KMS-11 (cell line): ENCODE results near the gene PTH1R.

Experiments
- H2AFZ ChIP-seq: fragments of 200-600 bp; sonication (generic); 2 replicates; pipeline ENCODE4 v1.6.1; 2016; ENCODE audit warnings: antibody characterized with exemption, mixed run types, low read depth
- H3K27ac ChIP-seq: fragments of 200-600 bp; sonication (generic); 2 replicates; pipeline ENCODE4 v1.6.1; 2016; ENCODE audit warnings: mild to moderate bottlenecking, mixed run types
- H3K27me3 ChIP-seq: fragments of 200-600 bp; sonication (generic); 2 replicates; pipeline ENCODE4 v1.6.1; 2017; ENCODE audit warnings: mild to moderate bottlenecking, low read depth, mixed run types, moderate library complexity; ENCODE audit not compliant: insufficient read depth
- H3K36me3 ChIP-seq: fragments of 200-600 bp; sonication (generic); 2 replicates; pipeline ENCODE4 v1.6.1; 2017; ENCODE audit warnings: mild to moderate bottlenecking, mixed run types; ENCODE audit not compliant: insufficient read depth
- H3K4me1 ChIP-seq: fragments of 200-600 bp; sonication (generic); 2 replicates; pipeline ENCODE4 v1.6.1; 2016; ENCODE audit warnings: mild to moderate bottlenecking, low read depth, mixed run types; ENCODE audit not compliant: poor library complexity, severe bottlenecking
- H3K4me2 ChIP-seq: fragments of 200-600 bp; sonication (generic); 2 replicates; pipeline ENCODE4 v1.7.0; 2016; ENCODE audit warnings: mild to moderate bottlenecking, mixed run types
- H3K4me3 ChIP-seq: fragments of 200-600 bp; sonication (generic); IDR thresholded peaks from 2 replicates; pipeline ENCODE4 v1.6.1; 2017; ENCODE audit warnings: low read depth, low read length, mixed read lengths; ENCODE audit not compliant: insufficient read depth
- H3K79me2 ChIP-seq: fragments of 200-600 bp; sonication (generic); 2 replicates; pipeline ENCODE4 v1.6.1; 2016; ENCODE audit warnings: low read depth, mixed run types; ENCODE audit not compliant: insufficient read depth
- H3K9ac ChIP-seq: fragments of 200-600 bp; sonication (generic); 2 replicates; pipeline ENCODE4 v1.6.1; 2016; ENCODE audit warnings: mild to moderate bottlenecking, mixed run types
- H4K20me1 ChIP-seq: fragments of 200-600 bp; sonication (generic); 2 replicates; pipeline ENCODE4 v1.6.1; 2016; ENCODE audit warnings: mild to moderate bottlenecking, mixed run types; ENCODE audit not compliant: insufficient read depth
- TF ChIP-seq, protein P1 (sequence below): fragments of 200-600 bp; sonication (generic); conservative IDR thresholded peaks from 2 replicates; pipeline ENCODE4 v1.6.1; 2017; ENCODE audit warnings: low read depth, mild to moderate bottlenecking, antibody characterized with exemption, low read length, moderate library complexity, mixed read lengths

Gene PTH1R

GRCh38 chr3:46844881-46845312 lies 32.6 kb upstream of the PTH1R start:
- Histone ChIP-seq H2AFZ (no peak overlapping the region), H3K36me3 (no peaks in the 10 kb centered on the region), H3K4me2 (no peak overlapping the region), H3K27me3 (no peaks in the 10 kb centered on the region), H3K27ac (no peak overlapping the region), H3K4me3 (no peak overlapping the region), H3K4me1 (no peaks in the 10 kb centered on the region), H4K20me1 (no peaks in the 10 kb centered on the region), H3K79me2 (no peaks in the 10 kb centered on the region), H3K9ac (no peak overlapping the region)
- TF ChIP-seq, protein P1, sequence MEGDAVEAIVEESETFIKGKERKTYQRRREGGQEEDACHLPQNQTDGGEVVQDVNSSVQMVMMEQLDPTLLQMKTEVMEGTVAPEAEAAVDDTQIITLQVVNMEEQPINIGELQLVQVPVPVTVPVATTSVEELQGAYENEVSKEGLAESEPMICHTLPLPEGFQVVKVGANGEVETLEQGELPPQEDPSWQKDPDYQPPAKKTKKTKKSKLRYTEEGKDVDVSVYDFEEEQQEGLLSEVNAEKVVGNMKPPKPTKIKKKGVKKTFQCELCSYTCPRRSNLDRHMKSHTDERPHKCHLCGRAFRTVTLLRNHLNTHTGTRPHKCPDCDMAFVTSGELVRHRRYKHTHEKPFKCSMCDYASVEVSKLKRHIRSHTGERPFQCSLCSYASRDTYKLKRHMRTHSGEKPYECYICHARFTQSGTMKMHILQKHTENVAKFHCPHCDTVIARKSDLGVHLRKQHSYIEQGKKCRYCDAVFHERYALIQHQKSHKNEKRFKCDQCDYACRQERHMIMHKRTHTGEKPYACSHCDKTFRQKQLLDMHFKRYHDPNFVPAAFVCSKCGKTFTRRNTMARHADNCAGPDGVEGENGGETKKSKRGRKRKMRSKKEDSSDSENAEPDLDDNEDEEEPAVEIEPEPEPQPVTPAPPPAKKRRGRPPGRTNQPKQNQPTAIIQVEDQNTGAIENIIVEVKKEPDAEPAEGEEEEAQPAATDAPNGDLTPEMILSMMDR, result no peak

DNA sequence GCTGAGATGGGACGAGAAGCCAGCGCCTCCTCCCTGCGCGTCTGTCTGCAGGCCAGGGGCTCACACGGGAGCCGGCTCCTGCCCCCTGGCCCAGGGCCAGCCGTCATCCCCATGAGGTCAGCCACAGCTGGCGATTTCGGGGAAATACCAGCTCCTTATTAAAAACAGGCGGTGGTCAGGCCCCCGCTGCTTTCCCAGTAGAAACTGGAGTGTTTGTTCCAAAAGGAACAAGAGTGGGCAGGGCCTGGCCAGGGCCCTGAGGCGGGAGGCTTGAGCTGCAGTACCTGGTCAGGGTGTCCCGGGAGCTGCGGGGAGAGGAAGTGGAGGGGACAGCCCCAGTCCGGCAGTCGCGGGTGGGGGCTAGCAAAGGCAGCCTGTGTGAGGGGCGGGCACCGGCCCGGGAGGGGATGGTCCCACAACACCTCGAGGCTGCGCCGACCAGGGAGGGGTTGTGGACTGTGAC lies 32.1 kb upstream of the PTH1R start:
- no peaks in the 10 kb centered on the region for H3K4me1 ChIP-seq
- H3K79me2 ChIP-seq, result no peaks in the 10 kb centered on the region
- no peaks in the 10 kb centered on the region for H3K36me3 ChIP-seq
- H4K20me1 ChIP-seq, result no peaks in the 10 kb centered on the region
- H3K27me3 ChIP-seq, result no peaks in the 10 kb centered on the region
- H3K27ac ChIP-seq, result no peak overlapping the region
- H3K4me2 ChIP-seq, result no peak overlapping the region
- H3K9ac ChIP-seq, result no peak overlapping the region
- H2AFZ ChIP-seq, result no peak overlapping the region; the same call in 1 of the 2 replicates
- no peak overlapping the region for H3K4me3 ChIP-seq
- TF ChIP-seq, protein P1, result no peak

DNA sequence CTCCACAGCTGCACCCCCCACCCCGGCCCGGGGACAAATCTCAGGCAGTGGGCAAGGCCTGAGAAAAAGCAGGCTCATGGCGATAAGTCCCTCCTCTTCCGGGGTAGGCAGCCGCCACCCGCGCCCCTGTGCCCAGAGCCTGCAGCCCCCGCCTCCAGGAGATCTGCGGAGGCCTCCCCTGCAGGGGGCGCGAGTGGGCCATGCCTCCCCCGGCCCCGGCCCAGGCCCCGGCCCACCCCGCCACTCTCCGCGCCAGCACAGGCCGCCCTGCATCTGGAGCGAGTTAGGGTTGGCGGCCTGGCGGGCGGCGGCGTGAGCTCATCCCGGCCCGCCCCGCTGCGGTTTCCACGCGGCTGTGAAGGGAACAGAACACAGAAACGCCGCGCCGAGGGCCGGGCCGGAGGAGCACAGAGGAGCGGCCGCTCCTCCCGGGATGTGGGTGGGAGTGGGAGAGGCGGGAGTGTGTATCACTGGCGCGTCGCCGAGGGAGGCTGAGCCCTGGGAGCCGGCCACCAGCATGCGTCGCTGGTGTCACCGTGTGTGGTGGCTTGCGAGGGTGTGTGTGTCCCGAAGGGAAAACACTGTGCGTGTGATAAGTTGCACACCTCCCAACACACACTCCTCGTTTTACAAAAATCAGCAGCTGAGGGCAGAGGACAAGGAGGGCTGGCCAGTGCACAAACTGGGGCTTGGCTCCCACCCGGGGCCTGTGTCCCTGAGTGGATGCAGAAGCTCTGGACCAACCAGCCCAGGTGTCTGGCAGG lies 31.5 kb upstream of the PTH1R start:
- H3K27ac ChIP-seq, result no peak overlapping the region
- H3K9ac ChIP-seq, result no peak overlapping the region
- no peaks in the 10 kb centered on the region for H4K20me1 ChIP-seq
- no peaks in the 10 kb centered on the region for H3K36me3 ChIP-seq
- H2AFZ ChIP-seq, result no peak overlapping the region; the same call in 1 of the 2 replicates
- no peak overlapping the region for H3K4me3 ChIP-seq
- no peak overlapping the region for H3K4me2 ChIP-seq
- TF ChIP-seq, protein P1, result no peak
- no peaks in the 10 kb centered on the region for H3K79me2 ChIP-seq
- H3K27me3 ChIP-seq, result no peaks in the 10 kb centered on the region
- H3K4me1 ChIP-seq, result no peaks in the 10 kb centered on the region

- Histone ChIP-seq H3K36me3 (no peaks in the 10 kb centered on the region), H2AFZ (no peak overlapping the region), H3K4me1 (no peaks in the 10 kb centered on the region), H3K4me2 (no peak overlapping the region), H3K9ac (no peak overlapping the region), H3K79me2 (no peaks in the 10 kb centered on the region), H3K27me3 (no peaks in the 10 kb centered on the region), H3K4me3 (no peak overlapping the region), H4K20me1 (no peaks in the 10 kb centered on the region), H3K27ac (no peak overlapping the region)
- TF ChIP-seq, protein P1, result no peak
Observed at GRCh38 chr3:46846624-46847542, 30.6 kb upstream of the PTH1R start.
